GM21390 (cell line): ENCODE measurements around the gene SUPT4H1.

Experiments
- ATAC-seq: cut with Tn5 transposase; IDR thresholded peaks from one replicate; pipeline ENCODE4 v1.9.1; 2021; ENCODE audit not compliant: unreplicated experiment

The SUPT4H1 gene

DNA sequence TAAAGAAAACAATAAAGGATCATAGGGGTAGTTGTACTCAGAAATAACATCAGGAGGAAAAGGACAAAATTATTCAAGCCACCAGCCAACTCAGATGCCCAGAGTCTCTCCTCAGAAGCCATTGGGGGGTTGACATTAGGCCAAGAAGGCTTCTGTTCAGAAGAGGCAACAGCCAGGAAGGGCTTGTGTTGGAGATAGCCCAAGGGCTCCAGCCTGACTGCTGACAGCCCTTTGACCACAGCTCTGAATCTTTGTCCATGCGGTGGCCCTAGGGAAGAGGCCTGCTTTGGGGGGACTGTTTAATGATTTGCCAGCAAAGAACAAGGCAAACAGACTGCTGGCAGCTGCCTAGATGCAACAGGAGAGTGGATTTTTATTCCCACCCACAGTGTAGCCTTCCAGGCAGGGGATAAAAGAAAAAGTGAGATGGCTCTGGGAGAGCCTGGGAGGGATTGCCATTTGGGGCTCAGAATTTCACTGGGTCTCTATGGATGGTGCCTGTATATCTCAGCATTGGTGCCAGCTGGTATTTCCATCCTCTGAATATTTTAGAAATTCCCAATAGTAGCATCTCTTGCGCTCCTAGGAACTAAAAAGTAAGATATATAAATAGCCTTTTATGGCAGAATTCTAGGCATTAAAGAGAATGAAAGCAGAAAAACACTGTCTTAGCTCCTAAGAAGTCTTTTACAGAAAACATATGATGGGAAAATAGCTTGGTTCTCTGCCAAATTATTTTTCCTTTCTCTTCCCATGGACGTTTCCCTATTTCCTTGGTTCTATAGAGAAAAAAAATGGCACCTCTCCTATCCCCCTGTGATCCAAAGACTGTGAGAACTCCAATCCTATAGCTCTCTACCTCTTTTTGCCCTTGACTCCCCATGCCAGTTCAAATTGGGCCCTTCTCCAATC lies 29.4 kb upstream of the SUPT4H1 start:
- no peak for ATAC-seq

DNA sequence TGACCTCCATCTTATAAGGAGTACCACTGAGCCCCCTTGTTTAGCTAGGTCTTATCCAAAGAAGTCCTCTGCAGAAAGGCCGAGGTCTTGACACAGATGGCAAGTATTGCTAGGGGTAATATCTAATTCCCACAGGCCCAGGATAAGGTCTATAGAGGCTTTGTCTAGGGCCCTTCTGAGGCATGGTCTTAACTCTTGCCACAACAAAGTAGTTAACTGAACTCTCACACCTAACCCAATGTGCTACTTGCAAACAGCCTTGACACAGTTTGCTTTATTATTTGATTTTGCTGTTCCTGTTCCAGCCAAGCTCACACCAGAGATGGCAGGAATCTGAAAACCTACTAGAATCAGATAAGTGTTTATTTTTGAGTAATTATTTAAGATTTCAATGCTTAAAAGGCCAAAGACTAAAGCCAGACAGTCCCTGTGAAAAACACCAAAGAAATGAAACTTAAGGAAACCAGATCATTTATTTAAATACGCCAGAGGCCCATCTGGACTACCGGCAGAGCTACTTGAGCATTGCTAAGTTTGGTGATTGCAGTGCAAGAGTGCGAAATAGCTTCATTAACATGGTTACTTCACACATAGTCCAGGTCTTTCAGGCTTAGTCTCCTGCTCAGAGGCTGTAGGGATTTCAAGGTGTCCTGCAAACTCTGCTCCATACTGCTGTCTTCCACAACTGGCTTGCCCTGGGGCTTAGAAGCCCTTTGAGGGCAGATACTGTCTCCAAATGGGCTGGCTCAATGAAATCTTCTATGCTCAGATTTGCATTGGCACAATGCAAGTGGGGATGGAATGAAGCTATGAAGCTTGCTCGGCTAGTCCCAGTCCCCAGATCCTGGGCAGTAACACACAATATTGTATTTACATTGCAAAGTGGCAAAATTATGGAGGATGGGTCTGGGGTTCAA lies 28.5 kb upstream of the SUPT4H1 start:
- ATAC-seq = no peak

DNA sequence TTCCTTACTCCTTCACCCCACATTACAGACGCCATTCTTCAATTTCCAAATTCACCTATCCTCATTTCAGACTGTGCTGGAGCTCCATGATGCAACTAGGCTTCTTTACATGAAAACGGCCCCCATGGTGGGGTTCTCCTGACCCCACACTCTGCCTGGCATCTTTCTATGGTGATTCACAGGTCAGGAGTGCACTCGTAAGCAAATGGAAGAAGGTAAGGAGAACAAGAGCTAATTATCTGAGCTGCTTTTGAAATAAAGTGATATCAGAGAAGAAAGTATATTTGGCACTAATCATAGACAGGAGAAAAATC lies 27.5 kb upstream of the SUPT4H1 start:
- no peak for ATAC-seq

DNA sequence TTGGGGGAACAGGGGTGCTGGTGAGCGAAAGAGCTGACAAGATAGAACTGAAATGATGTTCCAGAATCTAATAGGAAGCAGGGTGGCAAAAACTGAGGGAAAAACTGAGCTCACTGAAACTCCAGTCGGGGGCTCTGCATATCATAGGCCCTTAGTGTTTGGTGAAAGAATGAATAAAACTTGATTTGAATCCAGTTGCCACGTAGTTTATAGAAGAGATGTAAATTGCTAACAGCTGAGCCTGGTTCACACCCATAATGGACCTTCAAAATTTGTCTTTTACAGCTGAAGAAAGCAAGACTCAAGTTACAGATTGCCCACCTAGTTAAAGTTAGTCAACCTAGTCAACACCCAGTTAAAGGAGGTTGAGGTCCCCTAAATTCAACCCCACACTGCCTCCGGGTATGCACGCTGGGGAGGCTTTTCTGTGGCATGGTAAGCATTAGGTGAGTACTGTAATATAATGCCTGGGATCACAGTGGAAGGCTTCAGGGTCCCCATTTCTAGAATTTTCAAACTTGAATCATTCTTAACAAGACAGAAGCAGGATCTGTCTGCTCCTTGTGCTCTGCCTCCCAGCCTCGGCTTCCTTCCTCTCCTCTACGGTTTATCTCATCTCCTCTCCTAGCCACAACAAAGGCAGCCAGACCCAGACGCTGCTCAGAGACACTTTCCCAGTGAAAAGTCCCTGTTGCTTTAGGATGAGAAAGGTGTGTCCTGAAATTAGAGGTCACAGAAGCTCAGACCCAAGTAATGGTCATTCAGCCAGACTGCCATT lies 26.9 kb upstream of the SUPT4H1 start:
- ATAC-seq = no peak

DNA sequence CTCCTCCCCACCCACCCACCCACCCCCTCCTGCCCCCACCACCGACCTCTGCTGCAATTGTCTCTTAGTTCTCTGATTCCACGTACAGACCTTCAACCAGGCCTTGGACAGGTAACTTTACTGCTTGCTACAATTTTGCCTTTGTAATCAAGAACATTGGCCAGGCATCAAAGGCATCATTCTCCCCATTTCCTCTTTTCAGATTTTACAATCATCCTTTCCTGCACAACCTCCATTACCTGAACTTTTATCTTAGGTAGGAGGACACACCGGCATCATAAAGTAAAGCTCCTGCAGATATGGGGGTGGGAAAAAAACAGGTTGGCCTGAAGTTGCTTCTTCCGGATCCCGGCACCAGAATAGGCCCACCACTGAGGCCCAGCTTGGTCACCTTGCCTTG lies 25.7 kb upstream of the SUPT4H1 start:
- ATAC-seq = no peak

DNA sequence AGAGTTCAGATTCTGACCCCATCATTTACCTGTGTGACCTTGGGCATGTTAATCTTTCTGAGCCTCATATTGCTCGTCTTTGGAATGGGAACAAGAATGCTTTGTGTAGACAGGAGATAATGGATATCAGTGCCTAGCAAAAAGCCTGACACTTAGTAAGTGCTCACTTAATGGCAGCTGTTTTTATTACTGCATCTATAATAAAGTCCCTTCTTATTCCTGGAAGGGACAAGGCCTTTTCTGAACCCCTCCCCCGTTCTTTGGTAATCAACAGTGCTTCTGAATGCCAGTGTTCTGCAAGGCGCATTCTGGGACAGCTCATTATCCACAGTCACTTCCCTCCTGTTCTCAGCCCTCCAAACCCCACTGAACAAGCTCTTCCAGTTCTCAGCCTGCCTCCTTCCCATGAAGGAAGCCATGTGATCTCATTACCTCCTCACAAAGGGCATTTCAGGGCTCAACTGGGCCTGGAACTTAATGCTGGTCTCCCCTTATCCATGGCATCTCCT lies 25.1 kb upstream of the SUPT4H1 start:
- ATAC-seq = no peak

DNA sequence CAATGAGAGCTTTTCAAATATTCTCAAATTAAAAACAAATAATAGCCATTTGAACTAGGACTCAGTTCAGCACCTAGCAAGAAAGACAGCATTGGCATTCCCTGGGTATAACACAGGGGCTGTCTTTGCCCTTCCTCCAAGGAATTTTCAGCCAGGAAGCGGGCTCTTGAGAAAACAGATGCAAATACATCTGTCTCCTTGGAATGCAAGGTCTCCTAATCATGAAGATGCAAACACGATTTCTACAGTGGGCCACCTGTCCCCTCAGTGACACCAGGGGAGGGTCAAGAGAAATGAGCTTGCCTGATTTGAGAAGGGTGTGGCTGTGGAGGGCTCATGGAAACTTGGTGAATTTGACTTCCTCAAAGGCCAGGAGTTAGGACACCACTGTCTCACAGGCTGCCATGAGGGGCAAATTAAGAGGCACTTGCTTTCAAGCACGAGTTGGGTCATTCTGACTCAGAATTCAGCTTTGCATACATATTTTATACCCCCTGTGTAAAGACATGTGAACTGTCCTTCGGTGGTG lies 24.5 kb upstream of the SUPT4H1 start:
- no peak for ATAC-seq

DNA sequence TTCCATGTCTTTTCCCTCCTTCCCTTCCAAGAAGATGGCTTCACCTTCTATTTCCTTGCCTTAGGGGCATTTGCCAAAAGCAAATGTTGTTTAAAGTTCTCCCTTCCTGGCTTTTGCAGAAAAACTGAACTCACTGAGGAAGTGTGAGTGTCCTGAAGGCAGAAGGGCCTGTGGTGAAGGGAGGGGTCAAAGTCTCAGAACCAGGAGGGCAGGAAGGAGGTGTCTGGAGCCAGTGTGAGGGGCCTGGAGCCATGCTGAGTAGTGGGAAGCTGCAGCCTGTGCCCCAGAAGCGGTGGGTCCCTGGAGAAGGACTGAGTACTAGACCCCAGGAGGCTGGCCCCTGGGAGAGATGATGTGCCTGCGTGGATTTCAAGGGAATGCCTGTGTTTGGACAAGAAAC lies 23.8 kb upstream of the SUPT4H1 start:
- ATAC-seq = no peak

DNA sequence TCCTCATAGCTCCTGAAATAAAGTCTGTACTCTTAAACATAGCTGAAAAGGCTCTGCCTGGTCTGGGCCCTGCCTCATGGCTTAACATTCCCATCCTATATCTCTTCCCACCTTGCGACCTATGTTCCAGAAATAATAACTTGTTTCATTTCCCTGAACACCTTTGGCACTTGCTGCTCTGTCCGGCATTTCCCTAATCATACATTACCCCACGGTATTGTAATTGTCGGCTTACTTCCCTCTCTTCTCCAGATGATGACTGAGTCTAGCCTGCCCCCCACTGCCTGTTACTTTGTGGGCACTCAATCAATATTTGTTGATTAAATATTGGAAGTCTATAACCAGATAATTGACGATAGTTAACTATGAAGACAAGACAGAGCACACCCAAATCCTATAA lies 23.3 kb upstream of the SUPT4H1 start:
- no peak for ATAC-seq

DNA sequence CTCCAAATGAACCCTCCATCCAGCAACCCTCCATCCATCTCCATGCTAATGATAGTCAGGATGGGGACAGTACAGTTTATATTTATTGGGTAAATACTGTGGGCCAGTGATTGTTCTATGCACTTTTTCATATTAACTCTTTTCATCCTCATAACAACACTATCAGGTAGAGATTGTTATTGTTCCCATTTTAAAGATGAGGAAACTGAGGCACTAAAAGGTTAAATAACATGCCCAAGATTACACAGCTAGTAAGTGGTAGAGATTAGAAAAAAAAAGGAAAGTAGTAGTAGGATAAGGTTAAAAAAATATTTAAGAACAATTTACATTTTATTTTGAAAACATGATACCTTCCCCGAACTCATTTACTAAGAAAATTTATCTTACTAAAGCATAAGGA lies 21.9 kb upstream of the SUPT4H1 start:
- ATAC-seq = no peak

DNA sequence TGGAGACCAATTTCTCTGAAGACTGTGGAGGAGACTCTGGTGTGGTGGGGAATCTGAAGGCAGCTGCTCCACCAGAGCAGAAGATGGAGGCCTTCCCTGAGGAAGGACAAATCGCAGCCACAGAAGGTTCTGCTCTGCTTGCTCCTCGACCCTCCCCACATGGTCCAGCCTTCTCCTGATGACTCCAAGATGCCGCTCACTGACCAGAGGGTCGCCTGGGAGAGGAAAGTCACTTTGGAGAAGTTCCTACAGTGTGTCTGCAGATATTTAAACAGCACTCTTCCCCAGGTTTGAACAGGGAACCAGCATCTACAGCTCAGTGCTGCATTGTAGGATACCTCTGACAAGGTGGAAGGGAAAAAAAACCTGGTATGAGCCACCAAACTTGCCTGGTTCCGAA lies 21.0 kb upstream of the SUPT4H1 start:
- no peak for ATAC-seq

DNA sequence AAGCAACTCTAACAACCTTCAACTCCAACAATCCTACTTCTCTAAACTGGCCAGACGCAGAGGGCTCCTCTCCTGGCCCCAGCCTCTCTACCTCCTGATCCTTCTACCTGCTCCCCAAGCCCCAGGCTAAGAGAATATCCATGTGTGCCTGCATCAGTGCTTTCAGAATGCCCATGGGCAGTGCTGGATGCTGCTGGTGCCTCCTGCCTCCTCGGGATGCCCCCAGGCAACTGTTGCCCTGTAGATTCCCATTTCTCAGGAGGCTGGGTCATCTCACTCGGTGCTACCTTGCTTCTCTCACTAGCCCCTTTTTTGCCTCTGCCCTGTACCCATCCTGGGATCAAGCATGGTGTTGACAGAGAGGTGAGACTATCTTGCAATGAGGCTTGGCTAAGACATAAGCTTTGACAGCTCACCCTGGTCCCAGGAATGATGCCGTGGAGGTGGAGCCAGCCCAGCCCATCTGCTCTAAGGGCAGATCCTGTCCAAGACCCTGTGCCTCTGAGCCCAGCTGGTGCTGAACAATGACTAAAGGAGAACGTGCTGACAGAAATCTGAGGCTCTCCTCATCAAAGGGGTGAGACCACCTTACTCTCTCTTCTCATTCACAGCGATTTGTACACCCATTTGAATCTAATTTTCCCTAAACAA lies 19.4 kb upstream of the SUPT4H1 start:
- no peak for ATAC-seq

DNA sequence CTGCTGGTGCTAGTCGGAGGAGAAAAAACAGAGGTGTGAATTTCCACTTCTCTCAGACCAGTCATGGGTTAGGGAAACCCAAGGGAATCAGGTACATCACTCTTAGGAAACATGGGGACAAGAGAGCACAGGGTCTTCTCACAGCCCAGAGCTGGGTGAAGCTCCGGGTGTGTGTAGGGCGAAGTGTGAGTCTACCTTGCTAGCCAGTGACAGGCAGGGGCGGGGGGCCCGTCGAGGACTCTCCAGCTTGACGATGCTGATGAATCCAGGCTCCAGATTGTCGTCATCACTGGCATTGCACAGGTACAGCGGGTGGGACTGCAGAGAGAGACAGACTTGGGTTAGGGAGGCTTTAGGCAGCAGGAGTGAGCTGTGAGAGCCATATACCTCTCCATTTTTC lies 18.7 kb upstream of the SUPT4H1 start:
- no peak for ATAC-seq

DNA sequence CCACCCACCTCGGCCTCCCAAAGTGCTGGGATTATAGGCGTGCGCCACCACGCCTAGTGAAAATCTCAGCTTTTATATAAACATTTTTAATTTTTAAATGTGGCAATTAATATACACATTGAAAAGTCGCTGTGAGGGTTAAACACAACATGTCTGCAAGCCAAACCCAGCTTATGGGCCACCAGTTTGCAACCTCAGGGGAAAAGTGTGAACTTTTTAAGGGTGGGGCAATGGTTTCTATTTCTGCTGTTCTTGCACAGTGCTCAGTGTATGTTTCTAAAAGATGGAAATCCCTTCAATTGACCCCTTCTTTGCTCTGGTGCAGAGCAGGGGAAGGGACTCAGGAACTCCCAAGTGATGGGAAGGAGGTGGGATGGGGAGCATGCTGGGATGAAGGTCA lies 18.3 kb upstream of the SUPT4H1 start:
- no peak for ATAC-seq

DNA sequence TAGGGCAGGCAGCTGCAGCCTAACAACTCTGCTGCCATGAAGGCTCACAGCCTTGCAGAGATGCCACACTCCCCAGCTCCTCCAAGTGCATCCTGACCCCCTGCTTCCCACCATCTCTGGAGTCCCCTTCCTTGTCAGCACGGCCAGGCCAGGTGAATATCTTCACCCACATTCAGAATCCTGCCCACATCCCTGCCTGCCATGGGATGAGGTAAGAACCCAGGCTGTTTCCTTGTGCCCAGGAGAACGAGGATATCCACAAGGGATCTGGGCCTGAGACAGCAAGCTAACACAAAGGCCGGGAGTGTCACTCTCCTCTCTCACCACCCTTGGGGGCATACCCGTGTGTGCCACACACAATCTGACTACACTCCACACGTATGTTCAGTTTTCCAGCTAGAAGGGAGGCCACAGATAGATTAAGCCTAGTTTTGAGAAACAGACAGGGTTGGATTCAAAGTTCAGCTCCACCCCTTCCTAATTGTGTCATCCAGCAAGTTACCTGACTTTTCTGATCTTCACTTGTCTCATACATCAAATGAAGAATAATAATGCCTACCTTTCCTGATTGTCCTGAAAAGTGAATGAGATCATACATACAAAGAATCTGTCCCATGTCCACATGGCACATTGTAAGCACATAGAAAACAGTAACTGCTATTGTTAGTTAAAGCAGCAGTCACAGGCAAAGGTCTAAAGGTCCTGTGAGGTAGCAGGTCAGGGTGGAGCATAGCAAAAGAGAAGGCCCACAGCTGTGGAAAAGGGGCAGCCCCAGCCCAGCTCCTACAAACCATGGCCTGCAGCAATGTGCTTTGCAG lies 17.4 kb upstream of the SUPT4H1 start:
- ATAC-seq = no peak

DNA sequence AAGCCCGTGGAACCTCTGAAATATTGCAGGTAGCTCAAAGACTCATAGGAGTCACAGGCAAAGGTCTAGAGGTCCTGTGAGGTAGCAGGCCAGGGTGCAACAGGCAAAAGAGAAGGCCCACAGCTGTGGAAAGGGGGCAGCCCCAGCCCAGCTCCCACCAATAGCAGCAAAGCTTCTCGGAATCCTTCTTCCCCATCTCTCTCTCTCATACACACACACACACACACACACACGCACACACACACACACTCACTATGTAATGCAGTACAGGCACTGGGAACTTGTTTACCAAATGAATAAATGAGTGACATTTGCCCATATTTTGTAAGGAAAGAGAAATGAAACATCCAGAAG lies 16.8 kb upstream of the SUPT4H1 start:
- ATAC-seq = no peak

DNA sequence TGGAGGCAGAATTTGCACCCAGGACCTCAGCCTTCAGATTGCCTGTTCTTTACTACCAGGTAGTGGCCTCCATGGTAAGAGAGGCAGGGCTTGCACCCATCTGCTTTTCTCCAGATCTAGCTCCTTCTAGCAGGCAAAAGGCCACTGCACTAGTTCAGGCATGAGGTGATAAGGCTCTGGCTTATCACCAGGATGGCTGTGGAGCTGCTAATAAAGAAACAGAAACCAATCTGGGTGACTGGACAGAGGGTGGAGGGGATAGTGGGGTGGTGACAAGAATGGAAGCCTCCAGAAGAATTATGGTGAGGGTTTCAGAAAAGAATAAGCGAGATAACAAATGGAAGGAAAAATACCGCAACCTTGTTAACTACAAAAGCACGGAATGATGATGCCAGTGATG lies 15.5 kb upstream of the SUPT4H1 start:
- no peak for ATAC-seq

DNA sequence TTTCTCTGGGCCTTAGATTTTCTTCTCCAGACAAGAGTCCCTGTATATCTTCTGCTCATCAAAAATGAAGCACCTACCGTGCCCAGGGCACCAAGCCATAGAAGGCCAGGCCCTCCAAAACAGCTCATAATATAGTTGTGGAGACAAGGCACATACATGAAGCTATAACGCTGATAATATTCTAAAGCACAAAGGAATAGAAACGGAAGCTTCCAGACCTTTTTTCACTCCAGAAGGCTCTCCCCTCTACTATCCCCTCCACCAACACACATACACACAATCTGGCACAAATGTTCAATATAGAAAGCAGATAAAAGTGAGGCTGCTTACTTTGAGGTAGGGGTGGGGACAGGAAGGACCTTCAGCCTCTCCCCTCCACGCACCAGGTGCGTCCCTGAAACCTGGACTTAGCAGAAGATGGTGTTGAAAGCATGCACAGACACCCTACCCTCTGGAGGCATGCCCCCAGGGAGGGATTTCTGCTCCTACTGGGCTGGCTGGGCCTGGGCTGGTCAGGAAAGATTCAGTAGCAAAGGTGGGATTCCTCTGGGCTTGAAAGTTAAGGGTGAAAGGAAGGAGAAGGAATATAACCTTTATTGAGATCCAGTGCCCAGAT lies 14.1 kb upstream of the SUPT4H1 start:
- ATAC-seq = no peak
